Activated CD8-positive, alpha-beta memory T cell treated with anti-CD3 and anti-CD28 coated beads, Interleukin-2, amount 50 U/mL, for 1 hour (primary cell): ENCODE measurements around the gene ARFGAP1.

Experiments
- DNase-seq: peaks from one replicate; pipeline ENCODE4 v3.0.0-alpha.2; 2020; ENCODE audit errors: extremely low read depth

The ARFGAP1 gene

GRCh38 chr20:63307538-63308217, 35.1 kb downstream of the ARFGAP1 start:
- DNase-seq, result no peak

- no peak for DNase-seq
Observed at GRCh38 chr20:63308218-63308911, 35.8 kb downstream of the ARFGAP1 start.

GRCh38 chr20:63309261-63310071, 36.9 kb downstream of the ARFGAP1 start:
- no peak for DNase-seq

- no peak for DNase-seq
Observed at GRCh38 chr20:63310265-63310991, 37.8 kb downstream of the ARFGAP1 start.

GRCh38 chr20:63311186-63311832, 38.7 kb downstream of the ARFGAP1 start:
- DNase-seq, result no peak

- DNase-seq, result no peak
Observed at GRCh38 chr20:63311833-63312243, 39.2 kb downstream of the ARFGAP1 start.

GRCh38 chr20:63312273-63312672, 39.7 kb downstream of the ARFGAP1 start:
- DNase-seq, result no peak

GRCh38 chr20:63312690-63313348, 40.2 kb downstream of the ARFGAP1 start:
- no peak for DNase-seq

GRCh38 chr20:63313349-63314014, 40.9 kb downstream of the ARFGAP1 start:
- no peak for DNase-seq

- DNase-seq, result no peak
Observed at GRCh38 chr20:63314015-63314471, 41.4 kb downstream of the ARFGAP1 start.

- DNase-seq, result no peak
Observed at GRCh38 chr20:63314566-63315239, 42.1 kb downstream of the ARFGAP1 start.

GRCh38 chr20:63315240-63315689, 42.7 kb downstream of the ARFGAP1 start:
- no peak for DNase-seq

GRCh38 chr20:63315731-63316491, 43.3 kb downstream of the ARFGAP1 start:
- DNase-seq, result no peak

GRCh38 chr20:63316502-63316921, 43.9 kb downstream of the ARFGAP1 start:
- no peak for DNase-seq

GRCh38 chr20:63317061-63317460, 44.4 kb downstream of the ARFGAP1 start:
- no peak for DNase-seq

GRCh38 chr20:63317601-63318291, 45.1 kb downstream of the ARFGAP1 start:
- DNase-seq, result no peak

- no peak for DNase-seq
Observed at GRCh38 chr20:63318391-63319163, 46.0 kb downstream of the ARFGAP1 start.
